H1 (cell line): Measurements from ENCODE around the gene RNF145. TPM values are rescaled to one million over a fixed set of nuclear protein-coding genes. Genes with fewer than 3 reads are reported as not detected.

ENCODE experiments used
- CTCF ChIA-PET: fragments of 300-600 bp; sonication (Branson Sonifier 250); formaldehyde crosslinking; loops from one replicate; lab custom pipeline; 2021; ENCODE audit not compliant: partially characterized antibody; lab: Charles Lee
- POLR2A ChIA-PET: fragments of 300-600 bp; sonication (Branson Sonifier 250); formaldehyde crosslinking; loops from one replicate; lab custom pipeline; 2021; ENCODE audit warnings: inconsistent platforms; ENCODE audit not compliant: partially characterized antibody; lab: Charles Lee
- DNase-seq, 2 experiments: peaks; one replicate each; pipeline versions ENCODE4 v3.0.0 to v3.0.0-alpha.2; 2010 to 2022; ENCODE audit warnings: low spot score in 2 of 2, low read depth in 1 of 2, mixed read lengths in 1 of 2
- FAIRE-seq: peaks from 2 replicates; lab custom pipeline; 2011; peaks lifted over from hg19 to GRCh38; lab: Jason Lieb, UNC
- H2AFZ ChIP-seq: 2 replicates; pipeline ENCODE4 v1.8.1; 2012; ENCODE audit warnings: low read length, inconsistent platforms
- H2AK5ac ChIP-seq: 2 replicates; pipeline ENCODE4 v1.6.1; 2013; ENCODE audit warnings: low read depth, low read length
- H2BK120ac ChIP-seq: replicated peaks from 2 replicates; pipeline ENCODE3; 2013; ENCODE audit warnings: low read depth, low read length, inconsistent platforms
- H2BK12ac ChIP-seq: 2 replicates; pipeline ENCODE4 v1.6.1; 2013; ENCODE audit warnings: low read depth, low read length
- H2BK15ac ChIP-seq: 2 replicates; pipeline ENCODE4 v1.6.1; 2013; ENCODE audit warnings: low read length
- H2BK20ac ChIP-seq: 2 replicates; pipeline ENCODE4 v1.6.1; 2013; ENCODE audit warnings: low read length
- H2BK5ac ChIP-seq: 2 replicates; pipeline ENCODE4 v1.6.1; 2013; ENCODE audit warnings: low read depth, low read length
- H3K14ac ChIP-seq: 2 replicates; pipeline ENCODE4 v1.6.1; 2013; ENCODE audit warnings: inconsistent platforms; ENCODE audit not compliant: insufficient read length
- H3K18ac ChIP-seq: 2 replicates; pipeline ENCODE4 v1.6.1; 2013; ENCODE audit warnings: low read length; ENCODE audit errors: extremely low read depth
- H3K23ac ChIP-seq: 2 replicates; pipeline ENCODE4 v1.6.1; 2013; ENCODE audit warnings: inconsistent platforms; ENCODE audit not compliant: insufficient read length
- H3K23me2 ChIP-seq: 2 replicates; pipeline ENCODE4 v1.6.1; 2013; ENCODE audit warnings: low read depth, low read length
- H3K27ac ChIP-seq: 2 replicates; pipeline ENCODE4 v1.6.1; 2011; ENCODE audit warnings: low read depth, low read length, inconsistent platforms
- H3K27me3 ChIP-seq, 4 experiments: replicated peaks in 1 of 4; 1 replicate in 1 of 4; 2 replicates in 3 of 4; pipeline versions ENCODE4 v1.6.1 to v1.8.1; 2011 to 2013; ENCODE audit warnings: low read length in 3 of 4, mild to moderate bottlenecking in 3 of 4, inconsistent platforms in 2 of 4, mixed read lengths in 2 of 4, moderate library complexity in 1 of 4; ENCODE audit not compliant: control insufficient read depth in 3 of 4, insufficient read depth in 3 of 4; ENCODE audit errors: extremely low read depth in 1 of 4
- H3K36me3 ChIP-seq, 4 experiments: 2 replicates each; pipeline versions ENCODE4 v1.6.1 to v1.8.1; 2011 to 2013; ENCODE audit warnings: mild to moderate bottlenecking in 4 of 4, low read length in 3 of 4, moderate library complexity in 2 of 4, control low read depth in 1 of 4, inconsistent platforms in 1 of 4; ENCODE audit not compliant: insufficient read depth in 4 of 4, control insufficient read depth in 2 of 4
- H3K4ac ChIP-seq: replicated peaks from 2 replicates; pipeline ENCODE3; 2013; ENCODE audit warnings: low read length, low read depth, mixed read lengths, inconsistent platforms; ENCODE audit not compliant: insufficient read length
- H3K4me1 ChIP-seq, 4 experiments: replicated peaks in 1 of 4; 1 replicate in 1 of 4; 2 replicates in 3 of 4; pipeline versions ENCODE4 v1.6.1 to v1.8.1; 2011 to 2013; ENCODE audit warnings: low read length in 3 of 4, inconsistent platforms in 2 of 4, mixed read lengths in 1 of 4; ENCODE audit not compliant: insufficient read depth in 4 of 4, control insufficient read depth in 3 of 4
- H3K4me2 ChIP-seq, 2 experiments: 2 replicates each; pipeline versions ENCODE4 v1.6.1 to v1.8.1; 2011 to 2013; ENCODE audit warnings: low read depth in 2 of 2, low read length in 2 of 2, control low read depth in 1 of 2, inconsistent platforms in 1 of 2, mild to moderate bottlenecking in 1 of 2; ENCODE audit not compliant: insufficient read depth in 1 of 2
- H3K4me3 ChIP-seq, 4 experiments: fragments of 200-600, 300-600 bp in 1 of 4; sonication (generic), shearing (Covaris generic), sonication (Bioruptor Twin) in 1 of 4; 2 replicates each; pipeline versions ENCODE4 v1.5.1 to v1.8.1; 2011 to 2016; ENCODE audit warnings: low read length in 4 of 4, low read depth in 3 of 4, control low read depth in 2 of 4, inconsistent platforms in 2 of 4, mild to moderate bottlenecking in 2 of 4, mixed read lengths in 1 of 4, moderate library complexity in 1 of 4; ENCODE audit not compliant: insufficient read depth in 2 of 4; ENCODE audit errors: extremely low read depth in 1 of 4
- H3K56ac ChIP-seq: replicated peaks from 2 replicates; pipeline ENCODE3; 2013; ENCODE audit warnings: low read depth, mild to moderate bottlenecking, mixed read lengths, low read length, inconsistent platforms; ENCODE audit not compliant: insufficient read length
- H3K79me1 ChIP-seq: 2 replicates; pipeline ENCODE4 v1.6.1; 2013; ENCODE audit warnings: low read depth, low read length, control low read depth
- H3K79me2 ChIP-seq, 2 experiments: 2 replicates each; pipeline versions ENCODE4 v1.6.1 to v1.8.1; 2012 to 2013; ENCODE audit warnings: low read length in 2 of 2, mild to moderate bottlenecking in 2 of 2, inconsistent platforms in 1 of 2; ENCODE audit not compliant: insufficient read depth in 2 of 2, control insufficient read depth in 1 of 2
- H3K9ac ChIP-seq, 4 experiments: replicated peaks in 1 of 4; 1 replicate in 1 of 4; 2 replicates in 3 of 4; pipeline versions ENCODE4 v1.6.1 to v1.8.1; 2011 to 2013; ENCODE audit warnings: low read depth in 3 of 4, low read length in 3 of 4, control low read depth in 2 of 4, mild to moderate bottlenecking in 2 of 4, moderate library complexity in 2 of 4, inconsistent platforms in 1 of 4; ENCODE audit errors: extremely low read depth in 1 of 4
- H3K9me3 ChIP-seq, 2 experiments: 2 replicates each; pipeline versions ENCODE4 v1.6.1 to v1.8.1; 2012 to 2013; ENCODE audit warnings: mild to moderate bottlenecking in 2 of 2, moderate library complexity in 2 of 2, control low read depth in 1 of 2, inconsistent platforms in 1 of 2, low read depth in 1 of 2, low read length in 1 of 2, mixed read lengths in 1 of 2; ENCODE audit not compliant: insufficient read depth in 2 of 2
- H4K20me1 ChIP-seq, 2 experiments: replicated peaks in 1 of 2; 2 replicates each; pipeline versions ENCODE3 to v1.8.1; 2011 to 2013; ENCODE audit warnings: inconsistent platforms in 2 of 2, low read length in 2 of 2, mild to moderate bottlenecking in 1 of 2; ENCODE audit not compliant: insufficient read depth in 2 of 2, control insufficient read depth in 1 of 2
- H4K5ac ChIP-seq: 2 replicates; pipeline ENCODE4 v1.6.1; 2013; ENCODE audit warnings: low read length, low read depth, mixed read lengths, inconsistent platforms; ENCODE audit not compliant: insufficient read length
- H4K8ac ChIP-seq: 2 replicates; pipeline ENCODE4 v1.8.0; 2013; ENCODE audit warnings: mild to moderate bottlenecking, moderate library complexity, low read length, inconsistent platforms; ENCODE audit not compliant: insufficient read depth; ENCODE audit errors: extremely low read depth
- H4K91ac ChIP-seq: replicated peaks from 2 replicates; pipeline ENCODE3; 2013; ENCODE audit warnings: low read length, mixed read lengths, inconsistent platforms; ENCODE audit not compliant: insufficient read length
- CHD1 ChIP-seq: IDR thresholded peaks from 2 replicates; pipeline ENCODE4 v1.6.1; 2012; ENCODE audit warnings: low read depth, low read length, improper control_type of control experiment
- EGR1 ChIP-seq: IDR thresholded peaks from 2 replicates; pipeline ENCODE4 v1.6.1; 2011; ENCODE audit warnings: low read depth, low read length, borderline replicate concordance
- HDAC6 ChIP-seq: IDR thresholded peaks from one replicate; pipeline ENCODE4 v1.7.1; 2012; ENCODE audit warnings: low read depth, mild to moderate bottlenecking, inconsistent platforms, low read length, moderate library complexity
- JUND ChIP-seq: IDR thresholded peaks from 2 replicates; pipeline ENCODE4 v1.6.1; 2011; ENCODE audit warnings: mild to moderate bottlenecking, improper control_type of control experiment, low read length
- NANOG ChIP-seq: IDR thresholded peaks from 2 replicates; pipeline ENCODE4 v1.6.1; 2011; ENCODE audit warnings: low read length, low read depth, mild to moderate bottlenecking, inconsistent platforms; ENCODE audit not compliant: insufficient read depth, poor library complexity, severe bottlenecking
- POLR2A ChIP-seq, 2 experiments: IDR thresholded peaks; 1 replicate in 1 of 2; 2 replicates in 1 of 2; pipeline ENCODE4 v1.6.1; 2011; ENCODE audit warnings: low read depth in 2 of 2, low read length in 2 of 2, mild to moderate bottlenecking in 2 of 2; ENCODE audit errors: control extremely low read depth in 1 of 2
- POU5F1 ChIP-seq: IDR thresholded peaks from 2 replicates; pipeline ENCODE4 v1.6.1; 2011; ENCODE audit warnings: low read depth, mild to moderate bottlenecking, low read length, moderate library complexity
- SIN3A ChIP-seq, 2 experiments: IDR thresholded peaks in 1 of 2; conservative IDR thresholded peaks in 1 of 2; 2 replicates each; pipeline ENCODE4 v1.6.1; 2011 to 2012; ENCODE audit warnings: low read length in 2 of 2, improper control_type of control experiment in 1 of 2, low read depth in 1 of 2, mild to moderate bottlenecking in 1 of 2
- TAF7 ChIP-seq: optimal IDR thresholded peaks from 2 replicates; pipeline ENCODE3; 2011; ENCODE audit warnings: low read depth, mild to moderate bottlenecking, inconsistent platforms, low read length, moderate library complexity, borderline replicate concordance
- TEAD4 ChIP-seq: IDR thresholded peaks from 2 replicates; pipeline ENCODE4 v1.6.1; 2012; ENCODE audit warnings: low read depth, low read length, inconsistent platforms, mixed read lengths
- polyA plus RNA-seq, 7 experiments: library from polyadenylated mRNA; depleted of rRNA in 3 of 7; stranded (reverse) in 5 of 7; unstranded in 2 of 7; fragments of >200 nt in 5 of 7; fragments of 200-250 nt in 2 of 7; gene quantifications; 1 replicate in 5 of 7; 2 replicates in 1 of 7; 4 replicates in 1 of 7; pipeline versions ENCODE4 v1.2.1 to v1.2.3, GENCODE V29; 2011 to 2013; ENCODE audit warnings: missing spikeins in 2 of 7, mixed read lengths in 2 of 7
- total RNA-seq: library from RNA; stranded (reverse); fragmentation: NEBNext Ultra II Directional; extraction: Animal tissue kit (Norgen Biotek cat#: 25700); gene quantifications from 2 replicates; pipeline ENCODE4 v1.2.1, GENCODE V29; 2021

RNF145 gene
- total and polyA plus RNA-seq, 2 of the 8 experiments (the other 6 are each of a cell fraction or from before 2014, with no cell fraction given), result 34.2 to 72.5 TPM

DNA sequence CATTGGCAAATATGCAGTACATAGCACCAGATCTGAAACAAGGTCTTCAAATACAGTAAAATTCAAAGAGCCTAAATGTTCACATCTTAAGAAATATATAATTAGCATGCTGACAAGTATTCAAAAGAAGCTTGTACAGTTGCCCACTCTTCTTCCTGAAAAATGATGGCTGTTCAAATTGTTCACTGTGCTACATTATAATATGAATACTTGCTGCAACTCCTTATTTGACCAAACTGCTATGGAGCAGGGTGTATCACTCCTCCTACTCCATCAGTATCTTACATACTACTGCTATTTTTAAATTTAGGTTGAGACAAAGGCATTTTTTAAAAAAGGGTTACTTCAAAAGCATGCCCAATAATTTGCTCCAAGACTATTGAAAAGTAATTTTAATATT is 39.3 kb downstream of the RNF145 start:
- Histone ChIP-seq H2AFZ (no peak overlapping the region), H2BK120ac (no peak overlapping the region), H3K9me3 (no peaks in the 10 kb centered on the region), H3K4ac (no peak overlapping the region), H4K20me1 (peaks cover 0 to 1% of the 10 kb centered on the region in 2 experiments), H2BK15ac (no peak overlapping the region), H3K4me2 (no peak overlapping the region), H3K23me2 (no peaks in the 10 kb centered on the region), H3K27me3 (no peaks in the 10 kb centered on the region), H3K4me1 (no peaks in the 10 kb centered on the region), H4K8ac (no peak overlapping the region), H4K91ac (no peak overlapping the region), H2BK5ac (no peak overlapping the region), H4K5ac (no peak overlapping the region), H2AK5ac (no peak overlapping the region), H3K27ac (no peak overlapping the region), H3K79me2 (no peaks in the 10 kb centered on the region), H3K56ac (no peak overlapping the region), H2BK20ac (no peak overlapping the region), H3K23ac (no peak overlapping the region), H3K18ac (no peak overlapping the region), H3K36me3 (peaks cover 0 to 20% (median 1%) of the 10 kb centered on the region in 4 experiments; a peak in 3 of 8 replicates), H3K79me1 (no peaks in the 10 kb centered on the region), H3K4me3 (no peak overlapping the region), H2BK12ac (no peak overlapping the region), H3K9ac (no peak overlapping the region), H3K14ac (no peak overlapping the region)
- TF ChIP-seq POLR2A (IDR thresholded peaks at IDR 0.05; ENCODE audit: control extremely low read depth in 1 of 2, low read depth in 2 of 2, low read length in 2 of 2) (no peak), POU5F1 (no peak), HDAC6 (no peak), TEAD4 (no peak), JUND (no peak), EGR1 (no peak), SIN3A (conservative IDR thresholded peaks at IDR 0.05 in 1 of 2, IDR thresholded peaks at IDR 0.05 in 1 of 2; ENCODE audit: low read depth in 1 of 2, low read length in 2 of 2) (no peak), CHD1 (no peak), NANOG (no peak), TAF7 (no peak)
- CTCF ChIA-PET, result interaction anchor here (1.4 kb wide), 1 partner anchor 141 kb away, joined by 3 read pairs; no protein-coding TSS in a partner anchor
- POLR2A ChIA-PET, result no interaction called here
- DNase-seq, result no peak
- no peak for FAIRE-seq
